Measurements from ENCODE around the gene ENOX1.

The ENOX1 gene

GRCh38 chr13:43737392-43737923 is 49.3 kb downstream of the ENOX1 start:
- no peak for DNase-seq

GRCh38 chr13:43732726-43733125 is 54.0 kb downstream of the ENOX1 start:
- DNase-seq = no peak

GRCh38 chr13:43731296-43731695 is 55.5 kb downstream of the ENOX1 start:
- DNase-seq = no peak

GRCh38 chr13:43730642-43731041 is 56.1 kb downstream of the ENOX1 start:
- DNase-seq = no peak

- DNase-seq = no peak
Observed at GRCh38 chr13:43728421-43728820, 58.4 kb downstream of the ENOX1 start.

GRCh38 chr13:43727856-43728255 is 58.9 kb downstream of the ENOX1 start:
- DNase-seq = no peak

- no peak for DNase-seq
Observed at GRCh38 chr13:43725460-43725859, 61.3 kb downstream of the ENOX1 start.

GRCh38 chr13:43720780-43721397 is 65.9 kb downstream of the ENOX1 start:
- no peak for DNase-seq

- no peak for DNase-seq
Observed at GRCh38 chr13:43698758-43699157, 88.0 kb downstream of the ENOX1 start.

- DNase-seq = no peak
Observed at GRCh38 chr13:43698009-43698408, 88.8 kb downstream of the ENOX1 start.

- no peak for DNase-seq
Observed at GRCh38 chr13:43697323-43697722, 89.4 kb downstream of the ENOX1 start.

- no peak for DNase-seq
Observed at GRCh38 chr13:43694146-43694664, 92.6 kb downstream of the ENOX1 start.

GRCh38 chr13:43693639-43694038 is 93.1 kb downstream of the ENOX1 start:
- no peak for DNase-seq

GRCh38 chr13:43688227-43688907 is 98.4 kb downstream of the ENOX1 start:
- DNase-seq = no peak

GRCh38 chr13:43687038-43687437 is 99.7 kb downstream of the ENOX1 start:
- no peak for DNase-seq

- DNase-seq = no peak
Observed at GRCh38 chr13:43686557-43686956, 100.2 kb downstream of the ENOX1 start.

GRCh38 chr13:43684963-43685725 is 101.6 kb downstream of the ENOX1 start:
- DNase-seq = no peak

- no peak for DNase-seq
Observed at GRCh38 chr13:43682701-43683100, 104.1 kb downstream of the ENOX1 start.

GRCh38 chr13:43676320-43676719 is 110.5 kb downstream of the ENOX1 start:
- DNase-seq = no peak

- no peak for DNase-seq
Observed at GRCh38 chr13:43675577-43675976, 111.2 kb downstream of the ENOX1 start.

- DNase-seq = no peak
Observed at GRCh38 chr13:43669964-43670363, 116.8 kb downstream of the ENOX1 start.

GRCh38 chr13:43669101-43669500 is 117.7 kb downstream of the ENOX1 start:
- DNase-seq = no peak

GRCh38 chr13:43666403-43666802 is 120.4 kb downstream of the ENOX1 start:
- DNase-seq = no peak

GRCh38 chr13:43665388-43665787 is 121.4 kb downstream of the ENOX1 start:
- no peak for DNase-seq
